NCI-H510A treated with DMSO at 0.1 percent for 48 hours (cell line): Measurements from ENCODE around the gene ACOXL.
"Not testable (repeated sequence)": the region's sequence is repeated elsewhere in the genome, so short reads cannot be mapped to it uniquely, and the experiment has no call there.

Source experiments
- DNase-seq: peaks from one replicate; lab custom pipeline; 2025; lab: John Stamatoyannopoulos, UW

ACOXL gene

DNA sequence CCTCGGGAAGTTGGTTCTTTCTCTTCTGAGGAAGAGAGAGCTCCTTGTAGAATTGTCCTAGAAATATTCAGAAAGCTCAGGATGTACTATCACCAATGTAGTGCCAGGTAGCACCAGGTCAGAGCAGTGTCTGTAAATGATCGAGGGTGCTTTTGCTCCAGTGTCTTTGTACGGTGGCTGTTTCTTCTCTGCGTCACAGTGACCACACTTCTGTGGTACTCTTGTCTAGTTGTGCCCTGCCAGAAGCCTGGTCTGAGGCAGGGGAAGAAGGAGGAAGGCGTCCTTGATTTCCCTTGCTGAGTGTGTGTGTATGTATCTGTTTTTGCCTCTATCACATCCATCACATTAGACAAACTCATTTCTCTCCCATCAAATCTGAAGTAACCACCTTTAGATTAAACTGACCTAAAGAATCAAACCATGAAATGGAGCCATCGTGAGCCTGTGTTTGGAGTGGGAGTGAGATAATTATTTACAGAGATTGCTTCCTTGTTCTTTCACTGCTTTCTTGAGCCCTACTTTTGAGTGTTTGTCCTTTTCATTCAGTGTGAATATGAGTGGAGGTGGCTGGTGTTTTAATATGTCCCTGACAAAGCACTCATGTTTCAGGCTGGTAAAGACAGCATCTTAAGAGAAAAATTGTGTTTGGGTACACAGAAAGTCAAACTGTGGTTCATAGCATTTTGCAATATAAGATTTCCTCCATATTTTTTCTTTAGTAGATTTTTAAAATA, 97.2 kb downstream of the ACOXL start:
- DNase-seq: no peak

DNA sequence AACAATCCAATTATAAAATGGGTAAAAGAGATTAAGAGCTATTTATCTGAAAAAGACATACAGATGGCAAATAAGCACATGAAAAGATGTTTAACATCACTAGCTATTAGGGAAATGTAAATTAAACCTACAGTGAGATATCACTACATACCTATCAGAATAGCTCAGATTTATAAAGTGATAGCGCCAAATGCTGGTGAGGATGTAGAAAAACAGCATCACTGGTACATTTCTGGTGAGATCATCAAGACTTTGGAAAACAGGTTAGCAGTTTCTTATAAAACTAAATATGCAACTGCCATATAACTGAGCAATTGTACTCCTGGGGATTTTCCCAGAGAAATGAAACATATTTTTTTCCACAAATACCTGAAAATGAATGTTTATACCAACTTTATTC, 100.4 kb downstream of the ACOXL start:
- no peak for DNase-seq

DNA sequence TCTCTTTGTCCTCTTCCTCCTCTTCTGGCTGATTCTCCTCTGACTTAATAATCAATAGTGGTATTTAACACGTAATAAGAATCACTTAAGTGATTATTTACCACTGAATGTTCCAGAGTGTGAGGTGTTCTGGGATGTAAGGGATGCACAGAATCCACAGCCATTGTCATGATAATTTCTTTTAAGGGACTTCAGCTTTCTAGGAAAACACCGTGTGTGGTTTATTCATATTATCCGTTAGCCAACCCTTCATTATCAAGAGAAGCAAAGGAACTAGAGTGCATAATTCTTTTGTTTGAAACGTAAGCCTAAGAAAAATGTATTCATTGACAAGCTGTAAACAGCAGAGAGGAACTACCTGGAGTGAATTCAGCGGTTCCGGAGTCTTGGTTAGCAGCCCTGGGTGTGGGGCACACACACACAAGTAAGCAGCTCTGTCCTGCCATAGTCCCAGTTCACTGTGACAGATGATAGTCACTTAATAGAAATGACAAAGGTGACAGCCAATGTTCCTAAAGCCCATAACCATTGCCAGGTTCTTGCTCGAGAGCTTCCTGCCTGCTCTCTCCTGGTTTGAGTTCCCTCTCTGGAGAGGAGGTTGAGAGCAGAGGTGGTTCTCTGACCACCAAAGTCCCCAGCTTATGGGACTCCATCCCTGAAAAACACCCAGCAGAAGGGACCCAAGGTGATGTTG, 101.9 kb downstream of the ACOXL start:
- DNase-seq: no peak

DNA sequence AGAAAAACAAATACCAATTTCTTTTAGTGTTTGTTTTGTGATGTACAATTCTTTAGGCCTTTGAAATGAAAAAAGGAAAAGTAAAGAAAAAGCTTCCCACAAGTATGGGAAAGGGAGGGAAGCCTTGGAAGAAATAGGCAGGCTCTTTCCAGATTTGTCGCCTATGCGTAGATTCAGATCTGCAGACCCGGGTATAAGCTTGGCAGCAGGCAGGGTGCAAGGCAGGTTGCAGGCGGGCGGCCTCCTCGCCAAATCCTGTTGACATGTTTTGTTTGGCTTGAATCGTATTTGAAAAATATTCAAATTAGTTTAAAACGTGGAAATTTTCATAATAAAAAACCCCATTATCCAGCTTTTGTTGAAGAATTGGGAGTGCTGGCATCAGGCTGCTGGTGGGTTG, 104.3 kb downstream of the ACOXL start:
- DNase-seq: no peak

DNA sequence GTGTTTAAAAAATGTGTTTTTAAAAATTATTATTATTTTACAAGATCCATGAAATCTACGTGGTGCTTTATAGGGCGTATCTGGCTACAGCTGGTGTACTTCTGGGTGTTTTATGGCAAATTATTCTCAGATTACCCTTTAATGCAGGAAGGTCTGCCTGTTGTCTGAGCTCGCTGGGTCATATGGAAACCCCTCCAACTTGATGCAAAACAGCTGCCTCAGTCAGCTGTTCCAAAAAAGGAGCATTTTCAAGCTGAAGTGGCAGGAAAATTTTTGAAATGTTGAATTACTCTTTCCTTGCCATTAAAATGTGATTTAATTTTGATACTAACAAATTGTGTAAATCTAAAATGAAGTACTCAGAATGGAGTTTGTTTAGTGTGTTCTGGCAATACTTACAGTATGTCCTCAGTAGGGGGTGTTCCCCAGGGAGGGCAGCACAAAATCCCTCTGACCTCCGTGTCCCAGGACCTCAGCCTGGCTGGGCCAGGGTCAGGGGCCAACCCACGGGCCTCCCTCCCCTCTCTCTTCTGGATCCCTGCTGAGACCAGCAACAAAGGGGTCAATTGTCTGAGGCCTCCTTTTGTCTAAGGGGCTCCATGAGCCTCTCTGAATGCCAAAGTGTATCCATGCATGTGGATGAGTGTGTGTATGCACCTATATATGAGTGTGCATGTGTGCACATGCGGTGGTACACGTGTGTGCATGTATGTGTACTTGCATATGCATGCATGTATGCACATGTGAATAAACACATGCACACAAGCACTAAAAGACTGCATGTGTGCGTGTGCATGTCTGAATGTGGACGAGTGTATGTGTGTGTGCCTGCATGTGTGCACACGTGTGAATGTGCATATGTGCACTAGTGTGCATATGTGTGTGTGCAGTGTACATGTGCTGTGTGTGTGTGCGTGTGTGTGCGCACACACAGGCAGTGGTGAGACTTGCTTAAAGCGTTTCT, 105.4 kb downstream of the ACOXL start:
- no peak for DNase-seq

DNA sequence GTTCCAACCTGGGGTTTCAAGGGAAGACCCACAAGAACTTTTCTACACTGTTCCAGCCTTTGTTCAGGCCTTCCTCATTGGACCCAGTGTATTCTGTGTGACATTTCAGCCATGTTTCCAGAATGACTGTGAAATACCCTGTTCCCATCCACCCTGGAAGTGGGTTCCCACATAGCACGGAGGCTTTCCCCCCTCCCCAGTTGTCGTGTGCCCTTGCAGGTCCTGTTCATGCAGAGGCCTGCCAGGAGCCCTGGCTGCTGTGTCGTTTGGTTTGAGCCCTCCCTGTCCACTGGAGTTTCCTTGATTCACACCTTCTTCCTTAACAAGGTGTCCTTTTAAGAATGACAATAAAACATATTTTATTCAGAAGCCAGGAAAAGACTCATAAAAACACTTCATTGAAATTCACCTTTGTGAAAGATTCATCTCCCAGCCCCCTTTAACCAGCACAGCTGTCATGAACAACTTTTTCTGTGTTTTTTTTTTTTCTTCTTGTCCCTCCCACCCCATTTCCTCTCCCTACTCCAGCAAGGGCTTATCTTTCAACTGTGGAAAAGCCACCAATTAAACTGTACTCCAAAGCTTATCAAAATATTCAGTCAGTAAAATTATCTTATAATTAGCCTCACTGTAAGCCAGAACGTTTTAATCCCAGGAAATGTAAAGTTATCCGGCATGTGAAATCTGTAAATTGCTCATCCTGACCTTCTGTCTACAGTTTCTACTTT, 106.4 kb downstream of the ACOXL start:
- no peak for DNase-seq

DNA sequence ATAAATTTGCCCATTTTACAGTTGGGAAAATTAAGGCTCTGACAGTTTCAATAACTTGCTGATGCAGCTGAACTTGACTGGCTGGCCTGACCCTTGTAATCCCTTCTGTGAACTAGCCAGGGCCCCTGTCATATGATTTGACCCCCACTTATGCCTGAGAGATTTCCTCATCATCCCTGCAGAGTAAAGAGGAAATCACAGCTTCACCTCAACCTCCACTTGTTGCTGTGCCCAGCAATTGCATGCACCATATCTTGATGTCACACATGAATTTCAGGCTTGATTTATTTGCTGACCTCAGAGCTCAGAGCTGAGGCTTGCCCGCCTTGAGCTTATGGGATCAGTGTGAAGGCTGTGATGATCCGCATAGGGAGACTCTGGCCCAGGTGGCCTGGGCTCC, 108.1 kb downstream of the ACOXL start:
- DNase-seq: no peak

DNA sequence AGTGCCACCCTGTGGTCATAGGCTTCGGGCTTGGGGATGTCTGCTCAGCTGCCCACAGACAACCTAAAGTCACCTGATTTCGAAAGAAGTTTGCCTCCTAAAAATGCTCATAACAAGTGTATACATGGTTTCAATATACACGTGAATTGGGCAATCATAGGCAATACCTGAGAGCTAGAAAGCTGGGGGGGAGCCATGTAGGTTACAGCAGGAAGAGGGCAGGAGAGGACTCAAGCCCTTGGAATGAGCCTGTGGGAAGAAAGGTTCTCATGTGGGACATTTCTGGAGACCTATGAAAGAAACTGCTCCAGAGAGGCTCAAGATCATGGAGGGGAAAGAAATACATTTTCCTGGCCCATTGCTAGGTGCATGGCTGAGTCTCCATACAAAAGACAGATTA, 109.7 kb downstream of the ACOXL start:
- no peak for DNase-seq

DNA sequence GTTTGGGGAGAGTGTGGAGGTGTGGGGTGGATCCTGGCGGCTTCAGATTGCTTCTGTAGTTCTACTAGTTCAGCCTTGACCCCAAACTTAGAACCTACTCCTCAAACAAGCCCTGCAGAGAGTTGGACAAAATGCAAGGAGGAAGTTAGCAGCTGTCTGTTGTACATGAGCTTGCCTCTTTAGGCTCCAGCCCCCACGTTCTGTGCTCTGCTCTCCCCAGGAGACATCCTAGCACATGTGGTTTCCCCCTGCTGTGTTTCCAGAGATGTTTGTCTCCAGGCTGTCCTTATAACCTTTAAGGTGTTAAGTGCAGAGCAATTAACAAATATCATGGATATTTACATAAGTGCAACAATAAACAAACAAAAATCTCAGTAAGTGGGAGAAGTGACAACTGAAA, 111.1 kb downstream of the ACOXL start:
- DNase-seq: no peak

DNA sequence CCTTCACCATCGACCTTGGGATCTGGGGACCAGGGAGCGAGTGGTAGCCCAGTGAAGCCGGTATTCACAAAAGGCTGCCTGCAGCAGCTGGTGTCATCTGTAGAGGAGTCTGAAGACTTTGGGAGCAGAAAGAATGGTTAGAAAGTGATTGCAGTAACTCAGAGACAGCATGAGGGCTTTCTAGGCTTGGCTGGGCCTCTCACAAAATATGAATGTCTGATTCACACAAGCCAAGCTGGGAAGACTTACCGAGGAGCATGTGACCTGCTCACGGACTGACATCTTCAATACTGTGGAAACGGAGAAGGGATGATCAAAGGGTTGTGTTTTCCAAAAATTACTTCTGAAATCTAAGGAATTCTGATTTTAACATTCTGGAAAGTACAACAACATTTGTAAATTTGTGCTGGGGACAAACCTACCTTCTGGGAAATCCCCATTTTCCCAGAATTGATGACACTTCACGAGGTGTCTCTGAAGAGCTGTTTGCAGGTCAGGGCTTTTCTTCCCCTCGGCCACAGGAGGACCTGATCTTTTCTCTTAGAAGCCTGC, 111.7 kb downstream of the ACOXL start:
- DNase-seq: no peak

DNA sequence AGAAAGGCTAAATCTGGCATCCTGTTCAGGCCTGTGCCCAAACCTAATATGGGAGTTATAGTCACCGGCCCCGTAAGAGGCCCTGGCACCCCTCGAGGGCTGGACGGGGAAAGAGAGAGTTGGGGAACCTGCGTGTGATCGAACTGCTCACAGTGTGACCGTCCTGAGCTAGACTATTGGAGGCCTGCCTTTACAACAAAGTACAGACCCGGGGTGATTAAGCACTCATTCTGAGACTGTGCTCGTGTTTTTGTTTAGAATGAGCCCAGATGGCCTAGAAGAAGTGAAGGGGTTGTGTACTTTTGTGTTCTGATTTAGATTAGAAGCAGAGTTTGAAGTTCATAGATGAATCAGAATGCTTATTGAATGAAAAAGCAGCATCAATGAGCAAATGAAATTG, 115.3 kb downstream of the ACOXL start:
- no peak for DNase-seq

DNA sequence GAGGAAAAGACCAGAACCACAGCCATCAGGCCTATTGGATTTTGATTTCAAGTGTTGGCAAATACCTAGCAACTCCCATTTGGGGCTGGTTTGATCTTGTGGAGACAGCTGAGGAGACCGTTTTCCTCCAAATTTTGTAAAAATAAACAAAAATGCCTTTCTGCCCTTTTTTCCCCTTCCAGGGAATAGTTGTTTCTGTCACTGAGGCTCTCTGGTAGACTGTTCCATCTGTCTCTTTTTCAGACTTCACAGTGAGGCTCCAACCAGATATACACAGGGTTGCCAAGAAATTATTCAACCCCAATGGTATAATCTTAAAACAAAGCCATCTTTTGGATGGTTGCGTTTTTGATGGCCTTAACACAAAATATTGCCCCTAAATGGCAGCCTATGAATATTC, 115.7 kb downstream of the ACOXL start:
- no peak for DNase-seq

DNA sequence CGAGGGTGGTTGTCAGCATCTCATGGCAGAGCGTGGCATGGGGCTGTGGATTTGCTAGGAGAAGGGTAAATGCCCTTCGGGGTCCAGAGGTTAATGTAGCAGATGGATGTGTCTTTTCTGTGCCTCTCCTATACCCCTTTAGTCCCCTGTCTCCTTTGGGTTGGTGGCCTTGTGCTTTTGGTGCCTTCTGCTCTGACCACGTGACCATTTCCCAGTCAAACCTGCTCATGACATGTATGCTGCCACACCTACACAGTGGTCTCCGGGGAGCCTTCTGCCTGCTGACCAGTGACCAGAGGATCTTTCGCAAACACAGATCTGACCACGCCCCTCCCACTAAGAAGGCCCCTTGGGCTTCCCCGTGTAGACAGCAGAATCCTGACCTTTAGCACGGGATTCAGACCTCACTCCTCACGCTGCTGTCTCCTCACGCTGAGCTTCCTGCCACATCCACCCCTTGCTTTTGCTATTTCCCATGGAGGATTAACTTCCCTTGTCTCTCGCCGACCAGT, 116.2 kb downstream of the ACOXL start:
- DNase-seq: no peak

DNA sequence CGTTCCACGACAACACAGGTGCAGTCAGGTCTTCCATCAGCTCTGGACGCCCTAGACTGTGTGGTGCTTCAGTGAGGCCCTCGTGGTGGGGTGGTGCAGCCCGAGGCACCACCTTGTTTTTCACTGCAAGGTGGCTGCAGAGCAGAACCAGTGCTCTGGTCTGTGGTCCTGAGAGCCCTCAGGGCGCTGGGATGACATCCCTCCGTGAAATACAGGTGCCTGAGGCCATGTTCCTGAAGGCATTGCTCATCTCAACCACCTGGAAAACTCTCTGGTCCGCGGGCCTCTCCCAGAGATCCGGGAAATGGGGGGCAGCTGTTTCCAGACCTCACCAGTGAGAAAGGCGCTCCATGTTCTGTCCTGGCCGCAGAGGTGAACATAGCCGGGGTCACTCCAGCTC, 119.2 kb downstream of the ACOXL start:
- DNase-seq: no peak

DNA sequence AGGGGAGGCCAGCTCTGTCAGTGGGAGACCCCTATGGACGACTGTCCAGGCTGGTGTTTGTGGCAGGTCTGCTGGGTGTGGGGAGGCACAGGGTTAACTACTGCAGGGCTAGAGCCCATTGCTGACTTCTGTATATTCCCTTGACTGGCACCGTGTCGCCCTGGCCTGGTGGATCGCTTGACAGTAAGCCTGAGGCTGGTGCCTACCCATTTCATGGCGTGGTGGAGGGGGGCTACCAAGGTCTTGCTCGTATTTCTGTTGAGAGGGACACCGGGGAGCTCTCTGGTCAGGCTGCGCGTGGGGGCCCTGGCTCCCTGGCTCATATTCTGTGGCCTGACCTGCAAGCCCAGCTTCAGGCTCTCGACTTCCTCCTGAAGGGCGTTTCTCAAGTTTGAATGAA, 119.7 kb downstream of the ACOXL start:
- no peak for DNase-seq

DNA sequence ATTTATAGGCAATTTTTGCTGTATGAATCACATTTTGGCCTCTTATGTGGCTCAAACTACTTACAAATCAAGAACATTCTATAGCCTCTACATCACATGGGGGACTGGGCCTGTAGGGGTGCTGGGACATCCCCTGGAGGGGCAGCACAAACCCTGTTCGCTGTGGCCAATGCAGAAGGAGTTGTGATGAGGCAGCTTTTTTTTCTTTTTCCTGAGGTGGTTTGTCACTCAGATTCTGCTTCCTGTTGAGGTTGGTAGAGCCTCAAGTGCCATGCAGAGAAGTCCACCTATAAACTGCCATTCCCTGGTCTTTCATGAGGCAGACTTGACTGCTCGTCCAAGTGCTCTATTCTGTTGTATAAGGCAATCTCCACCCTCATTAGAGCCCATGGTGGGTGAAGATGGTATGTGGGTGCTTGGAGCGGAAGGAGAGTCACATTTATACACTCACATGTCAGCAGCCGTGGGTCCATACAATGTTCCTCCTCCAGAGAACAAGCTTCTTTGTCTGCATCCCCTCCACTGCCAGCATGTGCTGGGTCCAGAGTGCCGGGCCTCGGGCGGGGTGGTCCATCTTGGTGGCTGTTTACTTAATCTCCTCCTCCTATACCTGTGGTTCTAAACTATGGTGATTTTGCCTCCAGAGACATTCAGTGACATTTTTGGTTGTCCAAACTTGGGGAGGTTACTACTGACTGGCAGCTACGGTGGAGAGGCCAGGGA, 120.3 kb downstream of the ACOXL start:
- no peak for DNase-seq

DNA sequence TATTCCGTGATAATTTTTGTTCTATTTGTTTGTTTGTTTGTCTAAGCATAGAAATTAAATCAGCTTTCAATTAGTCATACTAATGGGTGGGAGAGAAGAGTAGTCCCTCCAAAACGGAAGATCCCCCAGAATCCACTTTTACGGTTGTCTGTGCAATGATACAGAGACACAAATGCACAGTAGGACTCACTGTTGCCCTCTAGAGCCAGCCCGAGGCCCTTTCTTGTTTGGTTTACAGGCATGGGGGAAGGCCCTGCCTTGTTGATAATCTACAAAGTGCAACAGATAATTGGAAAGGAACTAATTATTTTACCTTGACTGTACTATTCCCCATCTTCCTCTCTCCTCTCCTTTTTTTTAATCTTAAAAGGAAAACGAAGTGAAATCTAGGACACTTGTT, 121.1 kb downstream of the ACOXL start:
- peak; percentile 49 for DNase-seq

DNA sequence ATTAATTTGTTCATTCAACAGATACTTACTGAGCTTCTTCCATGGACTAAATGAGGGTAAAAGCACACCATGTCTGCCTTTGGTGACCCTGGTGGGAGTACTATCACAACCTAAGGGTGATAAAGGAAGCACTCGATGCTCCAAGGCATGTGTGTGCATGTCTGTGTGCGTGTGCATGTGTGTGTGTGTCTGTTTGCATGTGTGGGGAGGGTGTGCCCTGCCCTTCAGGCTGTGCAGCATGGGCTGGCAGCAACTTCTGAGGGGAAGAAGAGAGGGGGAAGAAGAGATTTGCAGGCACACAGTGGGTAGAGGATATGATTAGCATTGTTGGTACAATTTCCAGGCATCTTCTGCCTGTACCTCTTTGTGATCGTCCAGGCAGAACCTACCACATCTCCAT, 121.6 kb downstream of the ACOXL start:
- no peak for DNase-seq

DNA sequence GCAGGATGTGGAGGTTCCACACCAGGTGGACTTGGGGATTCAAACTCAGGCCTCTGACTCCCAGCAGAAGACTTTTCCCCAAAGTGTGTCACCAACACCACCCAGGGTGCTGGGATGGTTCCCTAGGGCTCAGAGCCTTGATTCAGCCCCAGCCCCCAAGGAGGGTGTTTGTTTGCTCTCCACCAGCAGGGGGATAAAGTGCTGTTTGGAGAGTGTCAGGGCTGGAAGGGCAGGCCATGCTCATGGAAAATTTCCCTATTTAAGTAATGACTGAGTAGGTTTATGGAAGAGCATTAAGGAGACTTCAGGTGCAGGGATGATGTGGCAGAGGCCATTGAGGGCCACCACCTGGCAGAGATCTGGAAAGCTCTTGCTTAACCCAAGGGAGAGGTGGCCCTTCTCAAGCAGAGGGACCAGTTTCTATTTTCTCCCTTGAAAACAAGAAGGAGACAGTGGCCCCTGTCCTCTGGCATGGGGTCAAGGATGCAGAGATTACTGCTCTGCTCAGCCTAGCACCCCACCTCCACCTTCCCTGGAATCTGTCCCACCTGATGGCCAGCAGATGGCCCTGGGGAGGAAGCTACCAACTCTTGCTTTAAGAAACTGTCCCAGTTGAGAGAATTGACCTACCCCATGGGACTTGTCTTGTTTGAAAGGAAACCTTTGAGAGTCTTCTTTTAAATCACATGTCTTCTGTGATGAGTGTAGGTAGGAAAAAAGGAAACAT, 122.1 kb downstream of the ACOXL start:
- DNase-seq: peak; percentile 41

DNA sequence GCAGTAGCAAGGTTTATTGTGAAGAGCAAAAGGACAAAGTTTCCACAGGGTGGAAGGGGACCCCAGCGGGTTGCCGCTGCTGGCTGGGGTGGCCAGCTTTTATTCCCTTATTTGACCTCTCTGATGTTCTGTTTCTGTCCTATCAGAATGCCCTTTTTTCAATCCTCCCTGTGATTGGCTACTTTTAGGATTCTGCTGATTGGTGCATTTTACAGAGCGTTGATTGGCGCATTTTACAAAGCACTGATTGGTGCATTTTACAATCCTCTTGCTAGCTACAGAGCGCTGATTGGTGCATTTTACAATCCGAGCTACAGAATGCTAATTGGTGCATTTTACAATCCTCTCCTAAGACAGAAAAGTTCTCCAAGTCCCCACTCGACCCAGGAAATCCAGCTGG, 123.5 kb downstream of the ACOXL start:
- not testable (repeated sequence) for DNase-seq
